PC-3 (cell line): ENCODE measurements around the gene GAS7. TPM values are rescaled to one million over a fixed set of nuclear protein-coding genes. Genes with fewer than 3 reads are reported as not detected.

Experiments
- ATAC-seq: fragments of 200-7000 bp; cut with Tn5 transposase; 2 replicates; pipeline ENCODE4 v1.9.1; 2020; ENCODE audit warnings: mild to moderate bottlenecking, moderate library complexity
- BruUV-seq: library from RNA; stranded (reverse); fragments of 400-500 nt; replicated peaks from 2 replicates; lab custom pipeline; 2021; lab: Mats Ljungman, UMichigan
- CTCF ChIA-PET: fragments of 300-600 bp; sonication (Branson Sonifier 250); formaldehyde crosslinking; loops from one replicate; lab custom pipeline; 2022; ENCODE audit warnings: antibody characterized with exemption; lab: Charles Lee
- POLR2A ChIA-PET: fragments of 300-600 bp; sonication (Branson Sonifier 250); formaldehyde crosslinking; loops from one replicate; lab custom pipeline; 2022; ENCODE audit warnings: antibody characterized with exemption; ENCODE audit not compliant: unreplicated experiment; lab: Charles Lee
- DNase-seq: peaks from one replicate; pipeline ENCODE4 v3.0.0-alpha.2; 2015
- H2AFZ ChIP-seq: fragments of 300-600 bp; sonication (generic); 2 replicates; pipeline ENCODE4 v1.6.0; 2016; ENCODE audit warnings: antibody characterized with exemption, low read length
- H3F3A ChIP-seq: fragments of 300-600 bp; sonication (generic); one replicate; pipeline ENCODE4 v1.6.0; 2017; ENCODE audit warnings: antibody characterized with exemption, low read length, control low read depth, mild to moderate bottlenecking; ENCODE audit not compliant: unreplicated experiment
- H3K27ac ChIP-seq: fragments of 300-600 bp; sonication (generic); 2 replicates; pipeline ENCODE4 v1.5.1; 2016; ENCODE audit warnings: mild to moderate bottlenecking, low read length
- H3K27me3 ChIP-seq: fragments of 300-600 bp; sonication (generic); 2 replicates; pipeline ENCODE4 v1.6.1; 2016; ENCODE audit warnings: low read length, mixed read lengths
- H3K36me3 ChIP-seq: fragments of 300-600 bp; sonication (generic); 2 replicates; pipeline ENCODE4 v1.6.1; 2016; ENCODE audit warnings: low read depth, mixed run types, low read length, mixed read lengths
- H3K4me1 ChIP-seq: fragments of 300-600 bp; sonication (generic); 2 replicates; pipeline ENCODE4 v1.5.1; 2016; ENCODE audit warnings: low read length; ENCODE audit not compliant: insufficient read depth
- H3K4me2 ChIP-seq: fragments of 300-600 bp; sonication (generic); 2 replicates; pipeline ENCODE4 v1.6.0; 2016; ENCODE audit warnings: low read length
- H3K4me3 ChIP-seq: fragments of 300-600 bp; sonication (generic); 2 replicates; pipeline ENCODE4 v1.5.1; 2016; ENCODE audit warnings: mild to moderate bottlenecking, low read length, mixed read lengths
- H3K79me2 ChIP-seq: fragments of 300-600 bp; sonication (generic); 2 replicates; pipeline ENCODE4 v1.6.1; 2017; ENCODE audit warnings: low read length, mixed read lengths
- H3K9ac ChIP-seq: fragments of 300-600 bp; sonication (generic); 2 replicates; pipeline ENCODE4 v1.6.0; 2016; ENCODE audit warnings: mild to moderate bottlenecking, low read length
- H3K9me2 ChIP-seq: fragments of 300-600 bp; sonication (generic); replicated peaks from 2 replicates; pipeline ENCODE4 v1.6.1; 2016; ENCODE audit warnings: mixed run types, low read length, mixed read lengths
- H3K9me3 ChIP-seq: fragments of 300-600 bp; sonication (generic); 2 replicates; pipeline ENCODE4 v1.6.1; 2016; ENCODE audit warnings: low read length, mixed read lengths
- H4K20me1 ChIP-seq: fragments of 300-600 bp; sonication (generic); 2 replicates; pipeline ENCODE4 v1.6.1; 2016; ENCODE audit warnings: low read length, mixed read lengths
- CTCF ChIP-seq: fragments of 300-600 bp; sonication (generic); conservative IDR thresholded peaks from 2 replicates; pipeline ENCODE4 v1.5.1; 2017; ENCODE audit warnings: antibody characterized with exemption, low read depth, mild to moderate bottlenecking, low read length
- EZH2 ChIP-seq: fragments of 300-600 bp; sonication (generic); IDR thresholded peaks from one replicate; pipeline ENCODE4 v1.6.1; 2017; ENCODE audit warnings: antibody characterized with exemption, mild to moderate bottlenecking, low read length; ENCODE audit not compliant: unreplicated experiment
- EZH2phosphoT487 ChIP-seq: fragments of 300-600 bp; sonication (generic); IDR thresholded peaks from 2 replicates; pipeline ENCODE4 v1.6.1; 2018; ENCODE audit warnings: mild to moderate bottlenecking, antibody characterized with exemption, low read length, borderline replicate concordance
- intact Hi-C: fragments of 100-400 bp; cut with micrococcal nuclease; formaldehyde crosslinking; loops from 2 replicates; pipeline ENCODE4 v1.9.0; 2023
- total RNA-seq: library from RNA; depleted of rRNA; stranded (reverse); fragments of >200 nt; gene quantifications from 2 replicates; pipeline ENCODE4 v1.2.3, GENCODE V29; 2014

Gene GAS7
- total RNA-seq, 1 experiment from 2014 or later: not detected

GRCh38 chr17:10197362-10197720 is 1.1 kb downstream of the GAS7 start:
- Histone ChIP-seq H4K20me1 (no peaks in the 10 kb centered on the region), H3K9ac (no peak overlapping the region), H3K27ac (no peak overlapping the region), H3K79me2 (no peaks in the 10 kb centered on the region), H2AFZ (no peak overlapping the region), H3K9me3 (no peaks in the 10 kb centered on the region), H3K9me2 (no peaks in the 10 kb centered on the region), H3K27me3 (no peaks in the 10 kb centered on the region; the same call in 1 of the 2 replicates), H3F3A (no peaks in the 10 kb centered on the region), H3K36me3 (no peaks in the 10 kb centered on the region), H3K4me3 (no peak overlapping the region), H3K4me2 (no peak overlapping the region), H3K4me1 (no peaks in the 10 kb centered on the region)
- ATAC-seq (no peak), DNase-seq (no peak)
- ChIA-PET CTCF (no interaction called here), POLR2A (no interaction called here)
- no TSS peak for BruUV-seq
- TF ChIP-seq CTCF (no peak), EZH2 (no peak), EZH2phosphoT487 (no peak)
- intact Hi-C loops: no loop called here

- Histone ChIP-seq H3K36me3 (no peaks in the 10 kb centered on the region), H3K4me2 (no peak overlapping the region), H4K20me1 (no peaks in the 10 kb centered on the region), H3F3A (no peaks in the 10 kb centered on the region), H3K9me2 (no peaks in the 10 kb centered on the region), H3K9ac (no peak overlapping the region), H2AFZ (no peak overlapping the region), H3K79me2 (no peaks in the 10 kb centered on the region), H3K4me1 (no peaks in the 10 kb centered on the region), H3K9me3 (no peaks in the 10 kb centered on the region), H3K27ac (no peak overlapping the region), H3K27me3 (no peaks in the 10 kb centered on the region; the same call in 1 of the 2 replicates), H3K4me3 (no peak overlapping the region)
- no TSS peak for BruUV-seq
- ChIA-PET POLR2A (no interaction called here), CTCF (no interaction called here)
- intact Hi-C loops: no loop called here
- TF ChIP-seq EZH2phosphoT487 (no peak), CTCF (no peak), EZH2 (no peak)
- ATAC-seq (no peak), DNase-seq (no peak)
Measured at GRCh38 chr17:10196941-10197340, 1.5 kb downstream of the GAS7 start.

- no peaks in the 10 kb centered on the region for H3K4me1 ChIP-seq
- no peak overlapping the region for H3K4me3 ChIP-seq
- H2AFZ ChIP-seq: no peak overlapping the region
- no peaks in the 10 kb centered on the region for H4K20me1 ChIP-seq
- POLR2A ChIA-PET: no interaction called here
- H3K27ac ChIP-seq: no peak overlapping the region
- no peaks in the 10 kb centered on the region for H3F3A ChIP-seq
- no TSS peak for BruUV-seq
- TF ChIP-seq EZH2phosphoT487: no peak
- TF ChIP-seq EZH2: no peak
- TF ChIP-seq CTCF: no peak
- H3K9me3 ChIP-seq: no peaks in the 10 kb centered on the region
- ATAC-seq (no peak), DNase-seq (no peak)
- no peaks in the 10 kb centered on the region; the same call in 1 of the 2 replicates for H3K27me3 ChIP-seq
- intact Hi-C loops: no loop called here
- no peaks in the 10 kb centered on the region for H3K9me2 ChIP-seq
- CTCF ChIA-PET: no interaction called here
- no peaks in the 10 kb centered on the region for H3K36me3 ChIP-seq
- no peak overlapping the region for H3K9ac ChIP-seq
- H3K4me2 ChIP-seq: no peak overlapping the region
- H3K79me2 ChIP-seq: no peaks in the 10 kb centered on the region
Measured at GRCh38 chr17:10196384-10196895, 2.0 kb downstream of the GAS7 start.
